Epithelial cell of proximal tubule (primary cell): ENCODE measurements around the gene DNM1. TPM values are rescaled to one million over a fixed set of nuclear protein-coding genes. Genes with fewer than 3 reads are reported as not detected.

Source experiments
- DNase-seq: peaks from one replicate; pipeline ENCODE4 v3.0.0-alpha.2; 2011; ENCODE audit warnings: low read depth
- H3K4me3 ChIP-seq: 2 replicates; pipeline ENCODE4 v1.5.1; 2011; ENCODE audit warnings: low read depth, mild to moderate bottlenecking, low read length
- CTCF ChIP-seq: conservative IDR thresholded peaks from 2 replicates; pipeline ENCODE4 v1.5.1; 2012; ENCODE audit warnings: low read depth, mild to moderate bottlenecking, low read length
- total RNA-seq: library from RNA; depleted of rRNA; stranded (reverse); fragments of >200 nt; gene quantifications from 2 replicates; pipeline ENCODE4 v1.2.3, GENCODE V29; 2015

DNM1 gene
- total RNA-seq, 1 donor from 2014 or later = 16.7 TPM

DNA sequence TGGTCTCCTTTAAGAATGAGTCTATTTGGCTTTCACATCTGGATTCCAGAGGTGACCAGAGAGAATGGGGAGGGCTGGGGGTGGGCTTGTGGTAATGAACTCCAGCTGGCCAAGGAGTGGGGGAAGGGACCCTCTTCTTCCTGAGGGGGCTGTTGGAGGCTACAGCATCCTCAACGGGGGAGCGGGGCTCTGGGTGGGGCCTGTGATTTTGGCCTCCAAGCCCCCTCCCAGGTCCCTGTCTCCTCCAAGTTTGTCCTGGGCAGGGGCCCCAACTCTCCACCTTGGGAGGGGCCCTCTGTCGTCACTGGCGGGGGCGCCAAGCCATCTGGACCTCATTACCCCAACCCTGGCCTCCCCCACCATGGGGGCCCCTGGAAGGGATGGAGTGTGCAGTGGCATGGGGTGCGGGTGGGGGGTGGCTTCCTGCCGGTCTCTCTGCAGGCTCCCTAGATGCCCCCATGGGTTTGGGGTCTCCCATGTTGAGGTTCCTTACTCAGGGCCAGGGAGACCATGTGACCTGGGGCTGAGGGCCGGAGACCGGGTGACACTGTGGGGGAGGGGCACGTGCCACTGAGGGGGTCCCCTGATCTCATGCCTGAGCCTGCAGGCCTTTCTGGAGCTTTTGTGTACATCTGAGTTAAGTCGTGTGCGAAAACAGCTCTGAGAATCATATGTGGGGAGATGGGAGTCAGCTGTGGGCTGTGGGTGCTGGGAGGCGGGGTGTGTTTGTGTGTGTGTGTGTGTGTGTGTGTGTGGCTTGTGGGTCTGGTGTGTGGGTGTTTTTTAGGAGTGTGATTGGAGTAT, 40.2 kb downstream of the DNM1 start:
- no peak for TF ChIP-seq CTCF
- no peak overlapping the region for H3K4me3 ChIP-seq
- no peak for DNase-seq

DNA sequence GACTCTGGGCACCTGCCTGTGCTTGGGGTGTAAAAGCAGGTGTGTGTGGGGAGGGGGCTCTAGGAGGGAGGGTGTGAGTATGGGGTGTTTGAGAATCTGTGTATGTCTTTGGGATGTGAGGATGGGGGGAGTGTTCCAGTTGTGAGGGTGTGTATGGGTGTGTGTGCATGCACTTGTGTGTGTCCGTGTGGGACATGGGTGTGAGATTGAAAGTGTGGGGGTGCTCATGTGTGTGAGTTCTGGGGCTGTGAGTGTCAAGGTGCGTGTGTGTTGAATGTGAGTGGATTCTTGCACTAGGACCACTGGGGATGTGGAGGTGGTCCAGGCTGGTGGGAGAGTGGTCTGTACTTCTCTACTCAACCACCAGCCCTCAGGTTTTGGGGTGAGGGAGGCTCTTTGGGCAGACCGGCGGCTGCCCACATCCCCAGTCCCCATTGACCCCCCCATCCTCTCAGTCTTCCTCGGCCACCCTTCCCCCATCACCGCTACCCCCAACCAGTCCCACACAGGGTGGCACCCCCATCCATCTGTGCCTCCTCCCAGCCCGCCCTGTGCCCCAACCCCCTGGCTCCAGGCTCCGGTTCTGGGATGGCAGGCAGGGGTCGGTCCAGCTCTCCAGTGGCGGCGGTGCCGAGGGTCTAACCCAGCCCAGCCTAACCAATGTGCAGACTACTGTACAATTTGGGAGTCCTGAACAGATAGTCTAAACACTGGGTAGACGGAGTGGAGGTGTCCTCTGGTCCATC, 41.1 kb downstream of the DNM1 start:
- no peak for DNase-seq
- TF ChIP-seq CTCF = no peak
- no peak overlapping the region for H3K4me3 ChIP-seq

DNA sequence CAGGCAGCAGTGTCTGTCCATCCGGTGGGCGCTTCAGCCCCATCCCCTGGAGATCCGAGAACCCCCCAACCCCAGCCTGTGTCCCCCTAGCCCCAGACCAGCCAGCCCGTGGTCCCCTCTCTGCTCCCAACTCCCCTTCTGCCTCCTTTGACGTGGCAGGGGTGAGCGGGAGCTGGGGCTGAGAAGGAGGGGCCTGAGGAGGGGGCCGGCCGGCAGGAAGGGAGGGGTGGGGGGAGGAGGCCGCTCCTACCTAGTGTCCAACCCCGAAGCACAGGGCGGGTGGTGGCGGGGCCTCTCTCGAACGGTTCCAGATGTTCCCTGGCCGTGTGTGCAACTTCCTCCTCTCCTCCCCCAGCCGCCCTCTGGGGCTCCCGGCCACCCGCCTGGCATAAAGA, 41.7 kb downstream of the DNM1 start:
- no peak overlapping the region for H3K4me3 ChIP-seq
- no peak for TF ChIP-seq CTCF

DNA sequence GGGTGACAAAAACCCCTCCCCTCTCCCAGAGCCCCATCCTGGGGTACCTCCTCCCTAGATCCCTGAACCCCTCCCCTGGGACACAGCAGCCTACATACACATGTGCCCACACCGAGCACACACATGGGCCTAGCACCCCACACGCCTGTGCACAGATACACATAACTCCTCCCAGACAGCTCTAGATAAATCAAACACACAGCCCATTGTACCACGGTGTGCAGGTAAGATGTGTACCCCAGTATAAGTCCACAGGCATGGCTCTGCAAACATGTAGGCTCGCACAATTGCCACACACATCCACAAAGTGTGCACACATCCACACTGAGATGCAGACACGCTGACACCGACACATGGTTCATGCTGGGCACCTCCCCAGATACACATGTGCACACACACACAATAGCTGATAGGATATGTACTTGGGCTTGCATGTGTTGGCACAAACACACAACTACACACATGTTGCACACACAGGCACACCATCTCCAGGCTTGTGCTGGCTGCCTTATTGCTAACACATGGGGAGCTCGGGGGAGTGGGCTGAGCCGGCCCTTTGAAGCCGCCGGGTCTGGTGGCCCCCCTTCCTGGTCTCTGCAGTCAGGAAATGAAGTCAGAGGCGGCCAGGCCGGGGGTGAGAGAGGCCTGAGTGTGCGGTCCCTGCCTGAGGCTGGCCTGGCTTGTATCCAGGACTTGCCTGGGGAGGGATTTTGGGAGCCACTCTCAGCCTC, 42.4 kb downstream of the DNM1 start:
- DNase-seq = no peak
- TF ChIP-seq CTCF = no peak
- H3K4me3 ChIP-seq = no peak overlapping the region

More for the DNA sequence above, 41.7 kb downstream of the DNM1 start:
- no peak for DNase-seq

DNA sequence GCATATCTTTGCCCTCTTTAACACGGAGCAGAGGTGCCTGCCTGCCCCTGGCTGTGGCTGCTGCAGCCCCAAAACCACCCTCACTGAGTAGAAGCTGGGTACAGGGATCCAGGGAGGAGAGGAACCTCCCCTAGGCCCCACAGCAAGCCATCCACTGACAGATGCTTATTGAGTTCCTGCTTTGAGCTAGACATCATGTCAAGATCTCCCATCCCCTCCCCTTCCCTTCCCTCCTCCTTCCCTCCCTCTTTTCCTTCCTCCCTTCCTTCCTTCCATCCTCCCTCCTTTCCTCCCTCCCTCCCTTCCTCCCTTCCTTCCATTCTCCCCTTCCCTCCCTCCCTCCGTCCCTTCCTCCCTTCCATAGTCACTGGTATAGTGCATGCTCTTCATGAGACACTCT, 43.3 kb downstream of the DNM1 start:
- no peak for TF ChIP-seq CTCF
- no peak for DNase-seq

DNA sequence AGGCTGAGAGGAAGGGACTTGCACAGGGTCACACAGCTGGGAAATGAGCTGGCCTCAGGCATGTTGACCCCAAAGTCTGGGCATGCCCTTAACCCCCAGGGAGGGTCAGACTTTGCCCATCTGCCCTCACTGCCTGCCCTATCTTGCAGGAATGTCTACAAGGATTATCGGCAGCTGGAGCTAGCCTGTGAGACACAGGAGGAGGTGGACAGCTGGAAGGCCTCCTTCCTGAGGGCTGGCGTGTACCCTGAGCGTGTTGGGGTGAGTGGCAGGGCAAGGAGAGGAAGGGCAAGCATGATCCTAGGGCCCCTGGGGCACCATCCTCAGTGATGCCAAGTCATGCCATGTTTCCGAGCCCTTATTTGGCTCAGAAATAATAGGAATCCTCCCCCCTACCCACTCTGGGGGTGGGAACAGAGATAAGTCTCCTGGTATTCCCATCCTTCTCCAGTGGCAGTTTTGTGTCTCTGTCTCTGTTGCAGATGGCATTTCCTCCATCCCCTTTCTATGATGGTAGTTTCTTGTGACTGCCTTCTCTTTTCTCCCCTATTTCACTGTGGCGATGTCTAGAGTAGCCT, 44.1 kb downstream of the DNM1 start:
- DNase-seq = no peak
- no peak for TF ChIP-seq CTCF
- no peak overlapping the region for H3K4me3 ChIP-seq

More for the DNA sequence above, 43.3 kb downstream of the DNM1 start:
- no peak overlapping the region for H3K4me3 ChIP-seq
